Ishikawa (cell line): ENCODE results near the gene C17orf50.

Experiments used
- CEBPB ChIP-seq: IDR thresholded peaks from 2 replicates; pipeline ENCODE4 v1.6.1; 2012
- CREB1 ChIP-seq: IDR thresholded peaks from 2 replicates; pipeline ENCODE4 v1.6.1; 2012; ENCODE audit warnings: low read depth
- EGR1 ChIP-seq: IDR thresholded peaks from 2 replicates; pipeline ENCODE4 v1.6.1; 2012
- EP300 ChIP-seq: IDR thresholded peaks from 2 replicates; pipeline ENCODE4 v1.6.1; 2012; ENCODE audit warnings: borderline replicate concordance
- FOXM1 ChIP-seq: IDR thresholded peaks from 2 replicates; pipeline ENCODE4 v1.6.1; 2012; ENCODE audit warnings: low read depth, borderline replicate concordance
- MAX ChIP-seq: IDR thresholded peaks from 2 replicates; pipeline ENCODE4 v1.6.1; 2012
- NFIC ChIP-seq: IDR thresholded peaks from 2 replicates; pipeline ENCODE4 v1.6.1; 2012
- RAD21 ChIP-seq: IDR thresholded peaks from 2 replicates; pipeline ENCODE4 v1.6.1; 2012; ENCODE audit warnings: low read depth
- REST ChIP-seq: IDR thresholded peaks from 2 replicates; pipeline ENCODE4 v1.6.1; 2012; ENCODE audit warnings: low read depth, mild to moderate bottlenecking
- TAF1 ChIP-seq: IDR thresholded peaks from 2 replicates; pipeline ENCODE4 v1.6.1; 2012; ENCODE audit warnings: low read depth, mild to moderate bottlenecking
- TCF12 ChIP-seq: IDR thresholded peaks from 2 replicates; pipeline ENCODE4 v1.6.1; 2012; ENCODE audit warnings: low read depth
- TEAD4 ChIP-seq: IDR thresholded peaks from 2 replicates; pipeline ENCODE4 v1.6.1; 2012
- USF1 ChIP-seq: IDR thresholded peaks from 2 replicates; pipeline ENCODE4 v1.6.1; 2012
- YY1 ChIP-seq: IDR thresholded peaks from 2 replicates; pipeline ENCODE4 v1.6.1; 2012; ENCODE audit warnings: low read depth
- ZBTB7A ChIP-seq: IDR thresholded peaks from 2 replicates; pipeline ENCODE4 v1.6.1; 2012; ENCODE audit warnings: low read depth

C17orf50 gene

GRCh38 chr17:35795007-35795870 is 34.6 kb downstream of the C17orf50 start, which contains the start of gene MMP28:
TSS of gene MMP28 (minus strand) at chr17:35795641. CDS start at chr17:35795377, 264 bp downstream.
- no peak for TF ChIP-seq FOXM1
- peak; percentile 40; the same call in 1 of the 2 replicates for TF ChIP-seq TCF12
- no peak for TF ChIP-seq TEAD4
- TF ChIP-seq MAX, result no peak
- no peak for TF ChIP-seq YY1
- peak; percentile 52 for TF ChIP-seq EGR1
- TF ChIP-seq CEBPB, result no peak
- no peak for TF ChIP-seq EP300
- no peak for TF ChIP-seq CREB1
- TF ChIP-seq ZBTB7A, result no peak
- no peak for TF ChIP-seq REST

- no peak for TF ChIP-seq MAX
- TF ChIP-seq REST, result no peak
- no peak for TF ChIP-seq YY1
- TF ChIP-seq RAD21, result no peak
- no peak for TF ChIP-seq TCF12
- no peak for TF ChIP-seq NFIC
- no peak for TF ChIP-seq ZBTB7A
- TF ChIP-seq TEAD4, result no peak
- no peak for TF ChIP-seq EGR1
- no peak for TF ChIP-seq TAF1
- no peak for TF ChIP-seq CREB1
- no peak for TF ChIP-seq USF1
- no peak for TF ChIP-seq FOXM1
- TF ChIP-seq CEBPB, result no peak
- TF ChIP-seq EP300, result no peak
Observed at GRCh38 chr17:35795871-35796265, 35.2 kb downstream of the C17orf50 start.

GRCh38 chr17:35796942-35797341 is 36.3 kb downstream of the C17orf50 start:
- TF ChIP-seq ZBTB7A (no peak), MAX (no peak), CREB1 (no peak), RAD21 (no peak), TEAD4 (no peak), FOXM1 (no peak), YY1 (no peak), TCF12 (no peak), USF1 (no peak), REST (no peak), EGR1 (no peak), EP300 (no peak), TAF1 (no peak), CEBPB (no peak), NFIC (no peak)

- TF ChIP-seq MAX (no peak), RAD21 (no peak)
Observed at GRCh38 chr17:35797370-35797769, 36.7 kb downstream of the C17orf50 start.
